ENCODE results near the gene SYNE4.

SYNE4 gene

DNA sequence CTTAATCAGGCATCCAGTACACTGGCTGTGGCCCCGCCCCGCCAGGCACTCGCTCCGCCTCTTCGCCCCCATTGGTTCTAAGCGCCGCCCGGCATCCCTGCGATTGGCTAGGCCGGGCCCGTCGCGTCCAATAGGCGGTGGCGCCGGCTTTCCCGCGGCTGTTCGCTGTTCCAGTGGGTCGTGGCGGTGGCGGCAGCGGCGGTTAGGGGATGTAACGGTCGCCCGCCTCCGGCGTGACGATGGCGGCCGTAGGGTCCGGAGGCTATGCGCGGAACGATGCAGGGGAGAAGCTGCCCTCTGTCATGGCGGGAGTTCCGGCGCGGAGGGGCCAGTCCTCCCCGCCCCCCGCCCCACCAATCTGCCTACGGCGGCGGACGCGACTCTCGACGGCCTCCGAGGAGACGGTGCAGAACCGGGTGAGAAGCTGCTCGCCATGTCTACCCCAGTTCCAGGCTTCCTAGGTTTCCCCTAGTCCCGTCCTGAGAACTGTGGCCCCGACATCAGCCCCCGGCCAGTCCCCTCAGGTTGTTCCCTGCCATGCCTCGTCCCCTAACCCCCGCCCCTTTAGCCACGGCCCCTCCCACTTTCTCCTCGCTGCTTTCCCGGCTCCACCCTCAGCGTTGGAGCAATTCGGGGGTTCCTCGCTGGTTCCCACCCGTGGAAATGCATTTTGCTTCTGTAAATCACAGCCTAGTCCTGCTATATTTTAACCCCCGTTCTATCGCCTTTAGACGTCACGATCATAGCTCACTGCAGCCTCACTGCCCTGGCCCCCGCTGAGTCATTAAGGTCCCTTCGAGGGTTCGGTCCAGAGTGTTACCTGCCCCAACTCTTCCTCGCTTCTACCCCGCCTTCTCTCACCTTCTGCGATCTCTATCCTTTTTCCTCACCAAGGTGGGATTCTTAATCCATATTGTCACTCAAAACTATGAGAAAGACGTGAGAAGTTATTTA, 46.4 kb upstream of the SYNE4 start, which contains the start of gene WDR62 (continued):
- TF ChIP-seq, protein P1, sequence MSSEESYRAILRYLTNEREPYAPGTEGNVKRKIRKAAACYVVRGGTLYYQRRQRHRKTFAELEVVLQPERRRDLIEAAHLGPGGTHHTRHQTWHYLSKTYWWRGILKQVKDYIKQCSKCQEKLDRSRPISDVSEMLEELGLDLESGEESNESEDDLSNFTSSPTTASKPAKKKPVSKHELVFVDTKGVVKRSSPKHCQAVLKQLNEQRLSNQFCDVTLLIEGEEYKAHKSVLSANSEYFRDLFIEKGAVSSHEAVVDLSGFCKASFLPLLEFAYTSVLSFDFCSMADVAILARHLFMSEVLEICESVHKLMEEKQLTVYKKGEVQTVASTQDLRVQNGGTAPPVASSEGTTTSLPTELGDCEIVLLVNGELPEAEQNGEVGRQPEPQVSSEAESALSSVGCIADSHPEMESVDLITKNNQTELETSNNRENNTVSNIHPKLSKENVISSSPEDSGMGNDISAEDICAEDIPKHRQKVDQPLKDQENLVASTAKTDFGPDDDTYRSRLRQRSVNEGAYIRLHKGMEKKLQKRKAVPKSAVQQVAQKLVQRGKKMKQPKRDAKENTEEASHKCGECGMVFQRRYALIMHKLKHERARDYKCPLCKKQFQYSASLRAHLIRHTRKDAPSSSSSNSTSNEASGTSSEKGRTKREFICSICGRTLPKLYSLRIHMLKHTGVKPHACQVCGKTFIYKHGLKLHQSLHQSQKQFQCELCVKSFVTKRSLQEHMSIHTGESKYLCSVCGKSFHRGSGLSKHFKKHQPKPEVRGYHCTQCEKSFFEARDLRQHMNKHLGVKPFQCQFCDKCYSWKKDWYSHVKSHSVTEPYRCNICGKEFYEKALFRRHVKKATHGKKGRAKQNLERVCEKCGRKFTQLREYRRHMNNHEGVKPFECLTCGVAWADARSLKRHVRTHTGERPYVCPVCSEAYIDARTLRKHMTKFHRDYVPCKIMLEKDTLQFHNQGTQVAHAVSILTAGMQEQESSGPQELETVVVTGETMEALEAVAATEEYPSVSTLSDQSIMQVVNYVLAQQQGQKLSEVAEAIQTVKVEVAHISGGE (tag by site-specific recombination; conservative IDR thresholded peaks at IDR 0.05; ENCODE audit: low read depth), result peak; percentile 53; the same call in 1 of the 2 replicates
- TF ChIP-seq ZNF174 (tag by site-specific recombination; IDR thresholded peaks at IDR 0.05), result no peak
- TF ChIP-seq ZNF114 (tag by site-specific recombination; IDR thresholded peaks at IDR 0.05), result no peak
- TF ChIP-seq ZNF398 (tag by site-specific recombination; IDR thresholded peaks at IDR 0.05), result peak; percentile 74
- TF ChIP-seq ZNF624 (tag by site-specific recombination; IDR thresholded peaks at IDR 0.05), result no peak
- TF ChIP-seq, protein P2, sequence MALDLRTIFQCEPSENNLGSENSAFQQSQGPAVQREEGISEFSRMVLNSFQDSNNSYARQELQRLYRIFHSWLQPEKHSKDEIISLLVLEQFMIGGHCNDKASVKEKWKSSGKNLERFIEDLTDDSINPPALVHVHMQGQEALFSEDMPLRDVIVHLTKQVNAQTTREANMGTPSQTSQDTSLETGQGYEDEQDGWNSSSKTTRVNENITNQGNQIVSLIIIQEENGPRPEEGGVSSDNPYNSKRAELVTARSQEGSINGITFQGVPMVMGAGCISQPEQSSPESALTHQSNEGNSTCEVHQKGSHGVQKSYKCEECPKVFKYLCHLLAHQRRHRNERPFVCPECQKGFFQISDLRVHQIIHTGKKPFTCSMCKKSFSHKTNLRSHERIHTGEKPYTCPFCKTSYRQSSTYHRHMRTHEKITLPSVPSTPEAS (tag by site-specific recombination; IDR thresholded peaks at IDR 0.05), result 0 out of 2 replicates have a peak, but pooled peaks have one; percentile 7
- 0 out of 2 replicates have a peak, but pooled peaks have one; percentile 41 for TF ChIP-seq ZNF785 (tag by site-specific recombination; IDR thresholded peaks at IDR 0.05)
- TF ChIP-seq ZNF704 (tag by site-specific recombination; IDR thresholded peaks at IDR 0.05), result peak; percentile 95; the same call in 1 of the 2 replicates
- TF ChIP-seq ZBTB17 (tag by site-specific recombination; IDR thresholded peaks at IDR 0.05), result no peak; the same call in 1 of the 2 replicates
- peak; percentile 64 for TF ChIP-seq KLF8 (tag by site-specific recombination; IDR thresholded peaks at IDR 0.05)
- TF ChIP-seq ZNF600 (tag by site-specific recombination; IDR thresholded peaks at IDR 0.05), result peak; percentile 76
- TF ChIP-seq, protein P3, sequence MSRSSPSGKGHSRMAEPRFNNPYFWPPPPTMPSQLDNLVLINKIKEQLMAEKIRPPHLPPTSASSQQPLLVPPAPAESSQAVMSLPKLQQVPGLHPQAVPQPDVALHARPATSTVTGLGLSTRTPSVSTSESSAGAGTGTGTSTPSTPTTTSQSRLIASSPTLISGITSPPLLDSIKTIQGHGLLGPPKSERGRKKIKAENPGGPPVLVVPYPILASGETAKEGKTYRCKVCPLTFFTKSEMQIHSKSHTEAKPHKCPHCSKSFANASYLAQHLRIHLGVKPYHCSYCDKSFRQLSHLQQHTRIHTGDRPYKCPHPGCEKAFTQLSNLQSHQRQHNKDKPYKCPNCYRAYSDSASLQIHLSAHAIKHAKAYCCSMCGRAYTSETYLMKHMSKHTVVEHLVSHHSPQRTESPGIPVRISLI (tag by site-specific recombination; IDR thresholded peaks at IDR 0.05), result no peak
- TF ChIP-seq PRDM6 (tag by site-specific recombination; IDR thresholded peaks at IDR 0.05), result no peak
- TF ChIP-seq ZNF2 (tag by site-specific recombination; IDR thresholded peaks at IDR 0.05), result peak; percentile 62
- peak; percentile 98 for TF ChIP-seq ZBTB7A (tag by site-specific recombination; IDR thresholded peaks at IDR 0.05; ENCODE audit: low read depth)
- 0 out of 2 replicates have a peak, but pooled peaks have one; percentile 39 for TF ChIP-seq RBAK (tag by site-specific recombination; IDR thresholded peaks at IDR 0.05)
- TF ChIP-seq OVOL3 (tag by site-specific recombination; IDR thresholded peaks at IDR 0.05), result peak; percentile 99
- TF ChIP-seq HOXC10 (CRISPR knock-in tag; IDR thresholded peaks at IDR 0.05), result no peak
- TF ChIP-seq SALL2 (tag by site-specific recombination; IDR thresholded peaks at IDR 0.05; ENCODE audit: borderline replicate concordance), result no peak
- TF ChIP-seq ZNF221 (tag by site-specific recombination; IDR thresholded peaks at IDR 0.05; ENCODE audit: borderline replicate concordance), result no peak
- peak; percentile 94 for TF ChIP-seq GLIS2 (tag by site-specific recombination; IDR thresholded peaks at IDR 0.05)
- TF ChIP-seq ZNF223 (tag by site-specific recombination; IDR thresholded peaks at IDR 0.05), result no peak
- peak; percentile 99 for TF ChIP-seq ZNF777 (tag by site-specific recombination; IDR thresholded peaks at IDR 0.05; ENCODE audit: borderline replicate concordance)
- TF ChIP-seq ZNF302 (tag by site-specific recombination; IDR thresholded peaks at IDR 0.05; ENCODE audit: low read depth), result no peak
- TF ChIP-seq ZXDB (tag by site-specific recombination; IDR thresholded peaks at IDR 0.05), result peak; percentile 58; the same call in 1 of the 2 replicates
- TF ChIP-seq ZNF776 (tag by site-specific recombination; IDR thresholded peaks at IDR 0.05; ENCODE audit: borderline replicate concordance), result no peak
- no peak for TF ChIP-seq ZNF707 (tag by site-specific recombination; IDR thresholded peaks at IDR 0.05)

Measured in HEK293 (cell line).